A673 (cell line): ENCODE results near the gene WNT7A. TPM values are rescaled to one million over a fixed set of nuclear protein-coding genes. Genes with fewer than 3 reads are reported as not detected.

ENCODE experiments used
- BruUV-seq: library from RNA; stranded (reverse); fragments of 400-500 nt; replicated peaks from 2 replicates; lab custom pipeline; 2021; lab: Mats Ljungman, UMichigan
- CTCF ChIA-PET: fragments of 300-600 bp; sonication (Branson Sonifier 250); formaldehyde crosslinking; loops from one replicate; lab custom pipeline; 2022; ENCODE audit warnings: antibody characterized with exemption; lab: Charles Lee
- POLR2A ChIA-PET: fragments of 300-600 bp; sonication (Branson Sonifier 250); formaldehyde crosslinking; loops from one replicate; lab custom pipeline; 2022; ENCODE audit warnings: antibody characterized with exemption; ENCODE audit not compliant: low non-redundant PET; lab: Charles Lee
- DNase-seq: peaks from one replicate; pipeline ENCODE4 v3.0.0-alpha.2; 2015; ENCODE audit warnings: low spot score
- H3K27ac ChIP-seq: fragments of 200-600 bp; sonication (generic); 2 replicates; pipeline ENCODE4 v1.5.1; 2016; ENCODE audit warnings: mixed run types, low read depth, mild to moderate bottlenecking, mixed read lengths, antibody characterized with exemption, low read length; ENCODE audit not compliant: poor library complexity, severe bottlenecking
- H3K27me3 ChIP-seq: fragments of 200-600 bp; sonication (generic); replicated peaks from 2 replicates; pipeline ENCODE4 v1.6.1; 2017; ENCODE audit warnings: mixed run types, low read depth, mild to moderate bottlenecking, mixed read lengths, antibody characterized with exemption, low read length; ENCODE audit not compliant: insufficient read depth, poor library complexity
- H3K36me3 ChIP-seq: fragments of 200-600 bp; sonication (generic); 2 replicates; pipeline ENCODE4 v1.6.1; 2016; ENCODE audit warnings: mixed run types, mild to moderate bottlenecking, mixed read lengths, antibody characterized with exemption, low read length; ENCODE audit not compliant: insufficient read depth, poor library complexity, severe bottlenecking
- H3K4me1 ChIP-seq: fragments of 200-600 bp; sonication (generic); 2 replicates; pipeline ENCODE4 v1.6.1; 2017; ENCODE audit warnings: mixed run types, mild to moderate bottlenecking, mixed read lengths, antibody characterized with exemption, low read length; ENCODE audit not compliant: insufficient read depth, poor library complexity, severe bottlenecking
- H3K4me3 ChIP-seq: fragments of 200-600 bp; sonication (generic); 2 replicates; pipeline ENCODE4 v1.5.1; 2016; ENCODE audit warnings: low read depth, mixed run types, mild to moderate bottlenecking, mixed read lengths, low read length; ENCODE audit not compliant: poor library complexity, severe bottlenecking
- H3K9me3 ChIP-seq: fragments of 200-600 bp; sonication (generic); 2 replicates; pipeline ENCODE4 v1.6.1; 2016; ENCODE audit warnings: mixed run types, low read depth, mild to moderate bottlenecking, mixed read lengths, antibody characterized with exemption, low read length; ENCODE audit not compliant: poor library complexity, severe bottlenecking
- EZH2 ChIP-seq: fragments of 200-600 bp; sonication (generic); IDR thresholded peaks from 2 replicates; pipeline ENCODE4 v1.6.1; 2017; ENCODE audit warnings: borderline replicate concordance, low read depth, mild to moderate bottlenecking, mixed read lengths, antibody characterized with exemption, low read length; ENCODE audit not compliant: poor library complexity, severe bottlenecking
- intact Hi-C: fragments of 100-400 bp; cut with micrococcal nuclease; formaldehyde crosslinking; loops from one replicate; pipeline ENCODE4 v1.10.0; 2022; ENCODE audit not compliant: unreplicated experiment
- total RNA-seq: library from RNA; stranded (reverse); gene quantifications from 2 replicates; pipeline ENCODE4 v1.2.3, GENCODE V29; 2021
- TF ChIP-seq, protein P1 (sequence below): fragments of 300-800, 200-600 bp; sonication (generic); conservative IDR thresholded peaks from 2 replicates; pipeline ENCODE4 v1.5.1; 2017; ENCODE audit warnings: low read depth, mild to moderate bottlenecking, antibody characterized with exemption, low read length, moderate library complexity, mixed read lengths

The WNT7A gene
- total RNA-seq, 1 experiment from 2014 or later, result not detected

DNA sequence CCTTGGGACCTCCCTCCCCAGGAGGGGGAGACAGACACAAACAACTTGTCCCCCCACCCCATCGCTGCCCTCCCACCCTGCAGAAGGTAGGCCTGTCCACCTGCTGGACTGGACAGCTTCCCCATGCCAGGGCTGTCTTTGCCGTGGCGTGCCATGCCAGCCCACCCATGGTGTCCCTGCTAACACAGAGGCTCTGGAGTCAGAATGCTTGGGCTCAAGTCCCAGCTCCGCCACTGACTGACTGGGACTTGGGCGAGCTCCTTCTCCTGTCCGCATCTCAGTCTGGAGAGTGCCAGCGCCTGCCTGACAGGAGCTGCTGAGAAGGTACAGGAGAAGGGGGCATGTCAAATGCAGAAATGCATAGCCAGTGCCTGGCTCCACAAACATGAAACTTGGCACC is 23.9 kb downstream of the WNT7A start:
- no peak overlapping the region for H3K27ac ChIP-seq
- no peak overlapping the region for H3K4me3 ChIP-seq
- H3K36me3 ChIP-seq, result no peaks in the 10 kb centered on the region
- peaks cover 6% of the 10 kb centered on the region for H3K27me3 ChIP-seq
- ChIA-PET CTCF (no interaction called here), POLR2A (no interaction called here)
- no TSS peak for BruUV-seq
- no peaks in the 10 kb centered on the region for H3K4me1 ChIP-seq
- no peaks in the 10 kb centered on the region for H3K9me3 ChIP-seq
- DNase-seq, result no peak
- TF ChIP-seq, protein P1, sequence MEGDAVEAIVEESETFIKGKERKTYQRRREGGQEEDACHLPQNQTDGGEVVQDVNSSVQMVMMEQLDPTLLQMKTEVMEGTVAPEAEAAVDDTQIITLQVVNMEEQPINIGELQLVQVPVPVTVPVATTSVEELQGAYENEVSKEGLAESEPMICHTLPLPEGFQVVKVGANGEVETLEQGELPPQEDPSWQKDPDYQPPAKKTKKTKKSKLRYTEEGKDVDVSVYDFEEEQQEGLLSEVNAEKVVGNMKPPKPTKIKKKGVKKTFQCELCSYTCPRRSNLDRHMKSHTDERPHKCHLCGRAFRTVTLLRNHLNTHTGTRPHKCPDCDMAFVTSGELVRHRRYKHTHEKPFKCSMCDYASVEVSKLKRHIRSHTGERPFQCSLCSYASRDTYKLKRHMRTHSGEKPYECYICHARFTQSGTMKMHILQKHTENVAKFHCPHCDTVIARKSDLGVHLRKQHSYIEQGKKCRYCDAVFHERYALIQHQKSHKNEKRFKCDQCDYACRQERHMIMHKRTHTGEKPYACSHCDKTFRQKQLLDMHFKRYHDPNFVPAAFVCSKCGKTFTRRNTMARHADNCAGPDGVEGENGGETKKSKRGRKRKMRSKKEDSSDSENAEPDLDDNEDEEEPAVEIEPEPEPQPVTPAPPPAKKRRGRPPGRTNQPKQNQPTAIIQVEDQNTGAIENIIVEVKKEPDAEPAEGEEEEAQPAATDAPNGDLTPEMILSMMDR, result no peak
- TF ChIP-seq EZH2, result no peak
- intact Hi-C loops, result no loop called here

GRCh38 chr3:13854492-13854891 is 25.4 kb downstream of the WNT7A start:
- ChIA-PET POLR2A (no interaction called here), CTCF (no interaction called here)
- no TSS peak for BruUV-seq
- Histone ChIP-seq H3K27me3 (peaks cover 6% of the 10 kb centered on the region), H3K9me3 (no peaks in the 10 kb centered on the region), H3K4me1 (no peaks in the 10 kb centered on the region), H3K4me3 (no peak overlapping the region), H3K36me3 (no peaks in the 10 kb centered on the region), H3K27ac (no peak overlapping the region)
- TF ChIP-seq, protein P1, result no peak
- TF ChIP-seq EZH2, result no peak
- DNase-seq, result no peak
- intact Hi-C loops, result no loop called here

GRCh38 chr3:13853978-13854296 is 25.9 kb downstream of the WNT7A start:
- CTCF ChIA-PET, result no interaction called here
- no TSS peak for BruUV-seq
- H3K36me3 ChIP-seq, result no peaks in the 10 kb centered on the region
- intact Hi-C loops, result no loop called here
- H3K4me1 ChIP-seq, result no peaks in the 10 kb centered on the region
- TF ChIP-seq, protein P1, result no peak
- TF ChIP-seq EZH2, result no peak
- DNase-seq, result no peak
- no peak overlapping the region for H3K27ac ChIP-seq
- H3K4me3 ChIP-seq, result no peak overlapping the region
- POLR2A ChIA-PET, result no interaction called here
- peaks cover 6% of the 10 kb centered on the region for H3K27me3 ChIP-seq
- no peaks in the 10 kb centered on the region for H3K9me3 ChIP-seq
